ENCODE measurements around the gene SLC25A3.

- no peak for TF ChIP-seq POLR2A (IDR thresholded peaks at IDR 0.05)
- no peak for TF ChIP-seq CTCF (IDR thresholded peaks at IDR 0.05)
Observed at GRCh38 chr12:98612696-98613334, 19.3 kb downstream of the SLC25A3 start.
